Cerebellar nuclear complex (tissue), 1 donor: ENCODE results near the gene LSM8.
"Not testable (repeated sequence)": the region's sequence is repeated elsewhere in the genome, so short reads cannot be mapped to it uniquely, and the experiment has no call there.

Source experiments
- DNase-seq, 2 experiments: peaks; one replicate each; lab custom pipeline; 2025; lab: John Stamatoyannopoulos, UW

Gene LSM8

DNA sequence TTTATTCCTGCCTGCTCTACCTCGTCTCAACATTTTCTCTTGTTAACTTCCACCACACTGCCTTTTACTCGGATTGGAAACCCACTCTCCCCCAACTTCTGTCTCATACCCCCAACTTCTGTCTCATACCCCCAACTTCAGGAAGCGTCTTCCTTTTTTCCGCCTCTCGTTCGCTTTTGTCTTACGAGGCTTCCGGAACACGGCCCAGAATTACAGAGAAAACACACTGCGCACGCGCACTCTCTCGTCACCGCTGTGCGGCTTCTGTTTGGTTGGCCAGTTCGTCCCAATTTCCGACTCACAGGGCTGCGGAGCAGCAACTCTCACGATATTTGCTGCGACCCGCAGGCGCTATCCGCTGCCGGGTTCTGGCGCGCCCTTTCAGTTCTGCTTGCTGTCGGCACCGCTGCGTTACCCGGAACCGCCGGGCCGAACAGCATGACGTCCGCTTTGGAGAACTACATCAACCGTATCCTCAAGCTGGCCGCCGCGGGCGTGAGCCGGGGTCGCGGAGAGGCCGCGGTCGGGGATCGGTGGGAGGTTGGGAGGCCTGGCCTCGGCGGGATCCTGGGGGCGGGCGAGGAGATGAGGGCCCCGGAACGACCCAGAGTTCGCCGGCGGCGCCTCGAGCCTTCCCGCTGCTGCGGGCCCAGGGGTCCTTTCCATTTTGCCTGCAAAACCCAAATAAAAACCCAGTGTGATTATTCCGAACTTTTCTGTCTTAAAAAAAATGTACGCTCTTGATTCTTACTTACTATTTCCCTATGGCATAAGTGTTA lies at the start of gene LSM8:
Gene LSM8, plus strand, starts transcription at position 379 of the 779 bp plus-strand sequence. Its CDS starts 60 bp downstream, at position 439.
- peak; percentile 29 to 79 for DNase-seq

DNA sequence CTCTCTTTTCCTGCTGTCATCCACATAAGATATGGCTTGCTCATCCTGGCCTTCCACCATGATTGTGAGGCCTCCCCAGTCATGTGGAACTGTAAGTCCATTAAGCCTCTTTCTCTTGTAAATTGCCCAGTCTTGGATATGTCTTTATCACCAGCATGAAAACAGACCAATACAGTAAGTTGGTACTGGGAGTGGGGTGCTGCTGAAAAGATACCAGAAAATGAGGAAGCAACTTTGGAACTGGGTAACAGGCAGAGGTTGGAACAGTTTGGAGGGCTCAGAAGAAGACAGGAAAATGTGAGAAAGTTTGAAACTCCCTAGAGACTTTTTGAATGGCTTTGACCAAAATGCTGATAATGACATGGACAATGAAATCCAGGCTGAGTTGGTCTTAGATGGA lies 49.5 kb upstream of the LSM8 start:
- not testable (repeated sequence) for DNase-seq

GRCh38 chr7:118140468-118140867 lies 43.5 kb upstream of the LSM8 start:
- no peak for DNase-seq

GRCh38 chr7:118142012-118142411 lies 42.0 kb upstream of the LSM8 start:
- DNase-seq = no peak

GRCh38 chr7:118148930-118149329 lies 35.0 kb upstream of the LSM8 start:
- DNase-seq = no peak

DNA sequence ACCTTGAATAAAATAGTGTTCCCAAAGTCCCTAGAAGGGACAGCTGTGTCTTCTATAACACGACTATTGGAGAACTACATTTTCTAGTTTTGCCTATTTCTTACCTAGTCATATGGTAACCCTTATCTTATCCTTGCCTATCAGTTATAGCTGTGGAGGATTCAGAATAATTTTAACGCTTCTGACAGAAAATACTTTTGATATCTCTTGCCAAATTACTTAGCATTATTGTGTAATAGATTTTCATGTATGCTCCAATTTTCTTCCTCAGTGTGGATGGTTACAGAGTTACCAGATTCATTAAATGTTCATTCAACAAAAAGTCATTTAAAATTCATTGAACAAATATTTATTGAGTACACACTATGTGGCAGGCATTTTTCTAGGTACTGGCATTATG lies 34.6 kb upstream of the LSM8 start:
- no peak for DNase-seq

DNA sequence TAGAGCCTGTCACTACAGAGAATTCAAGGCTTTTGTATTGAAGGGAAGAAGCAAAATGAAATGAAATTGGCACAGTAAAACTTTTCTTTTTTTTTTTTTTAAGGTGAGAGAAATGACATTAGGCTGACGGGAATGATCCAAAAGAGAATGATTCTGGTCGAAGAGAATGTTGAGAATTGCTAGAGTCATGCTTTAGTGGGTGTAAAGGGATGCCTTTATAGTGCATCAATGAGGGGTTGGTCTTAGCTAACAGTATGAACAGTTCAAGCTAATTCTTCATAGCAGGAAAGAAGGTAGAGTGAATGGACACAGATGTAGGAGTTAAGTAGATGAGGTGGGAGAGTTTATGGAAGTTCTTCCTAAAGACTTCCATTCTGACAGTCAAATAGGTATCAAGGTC lies 32.3 kb upstream of the LSM8 start:
- DNase-seq = no peak

DNA sequence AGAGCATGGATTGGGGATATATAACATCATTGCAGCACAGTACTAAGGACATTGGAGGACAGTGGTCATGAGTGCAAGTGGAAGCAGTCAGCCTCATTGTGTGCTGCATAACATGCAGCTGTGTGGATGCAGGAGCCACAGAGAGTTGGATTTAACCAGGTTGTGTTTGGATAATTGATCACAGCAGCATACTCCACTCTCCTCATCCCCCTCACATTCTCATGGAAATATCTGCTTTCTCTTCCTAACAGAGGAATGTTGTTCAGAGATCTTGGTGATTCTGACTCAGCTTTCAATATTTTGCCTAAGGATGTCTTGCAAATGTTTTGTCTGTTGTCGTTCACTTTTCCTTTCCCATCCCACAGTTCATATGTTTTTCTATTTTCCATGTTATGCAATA lies 31.8 kb upstream of the LSM8 start:
- no peak for DNase-seq

DNA sequence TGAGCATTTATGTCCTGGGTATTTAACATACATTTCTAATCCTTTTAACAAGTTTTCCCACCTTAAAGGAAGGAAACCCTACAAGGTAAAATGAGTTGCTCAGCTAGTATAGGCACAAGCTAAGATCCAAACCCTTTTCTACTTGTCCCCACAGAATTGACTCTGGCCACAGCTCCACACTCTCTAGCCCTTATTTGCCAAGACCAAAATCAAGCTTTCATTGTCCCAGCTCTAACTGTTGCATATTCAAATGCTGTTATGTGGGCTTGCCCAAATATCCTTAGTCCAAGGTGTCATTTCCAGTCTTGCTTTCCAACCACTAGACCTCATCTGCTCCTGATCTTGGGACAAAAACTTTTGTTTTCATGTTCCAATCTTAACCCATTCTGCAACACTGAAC lies 31.3 kb upstream of the LSM8 start:
- no peak for DNase-seq

- no peak for DNase-seq
Measured at GRCh38 chr7:118153551-118154177, 30.3 kb upstream of the LSM8 start.

GRCh38 chr7:118158766-118159165 lies 25.2 kb upstream of the LSM8 start:
- no peak for DNase-seq

DNA sequence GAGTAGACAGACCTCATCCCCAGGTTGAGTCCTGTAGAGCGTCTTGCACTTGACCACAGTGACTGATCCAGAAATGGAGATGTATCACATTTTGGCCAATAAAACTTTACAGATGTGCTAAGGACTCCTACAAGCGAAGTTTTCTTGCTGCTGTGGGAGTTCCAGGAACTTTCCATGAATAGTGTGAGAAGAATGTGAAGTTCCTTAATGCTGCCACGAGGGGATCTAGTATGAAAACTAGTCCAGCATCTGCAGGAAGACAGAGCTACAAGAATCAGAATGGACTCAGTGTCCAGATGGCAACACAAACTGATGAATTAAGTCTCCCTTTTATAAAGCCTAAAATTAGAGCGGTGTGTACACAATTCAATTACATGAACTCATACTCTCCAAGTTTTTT lies 14.8 kb upstream of the LSM8 start:
- DNase-seq = no peak

GRCh38 chr7:118175740-118176139 lies 8.2 kb upstream of the LSM8 start:
- DNase-seq = no peak

DNA sequence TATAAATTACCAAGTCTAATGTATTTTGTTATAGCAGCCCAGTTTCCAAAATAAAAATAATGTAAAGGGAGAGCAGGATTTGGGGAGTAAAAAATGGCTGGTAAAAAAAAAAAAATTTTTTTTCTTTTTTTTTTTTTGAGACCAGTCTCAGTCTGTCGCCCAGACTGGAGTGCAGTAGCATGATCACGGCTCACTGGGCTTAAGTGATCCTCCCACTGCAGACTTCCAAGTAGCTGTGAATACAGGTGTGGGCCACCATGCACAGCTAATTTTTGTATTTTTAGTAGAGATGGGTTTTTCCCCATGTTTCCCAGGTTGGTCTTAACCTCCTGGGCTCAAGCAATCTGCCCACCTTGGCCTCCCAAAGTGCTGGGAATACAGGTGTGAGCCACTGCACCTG lies 4.8 kb upstream of the LSM8 start:
- no peak for DNase-seq

DNA sequence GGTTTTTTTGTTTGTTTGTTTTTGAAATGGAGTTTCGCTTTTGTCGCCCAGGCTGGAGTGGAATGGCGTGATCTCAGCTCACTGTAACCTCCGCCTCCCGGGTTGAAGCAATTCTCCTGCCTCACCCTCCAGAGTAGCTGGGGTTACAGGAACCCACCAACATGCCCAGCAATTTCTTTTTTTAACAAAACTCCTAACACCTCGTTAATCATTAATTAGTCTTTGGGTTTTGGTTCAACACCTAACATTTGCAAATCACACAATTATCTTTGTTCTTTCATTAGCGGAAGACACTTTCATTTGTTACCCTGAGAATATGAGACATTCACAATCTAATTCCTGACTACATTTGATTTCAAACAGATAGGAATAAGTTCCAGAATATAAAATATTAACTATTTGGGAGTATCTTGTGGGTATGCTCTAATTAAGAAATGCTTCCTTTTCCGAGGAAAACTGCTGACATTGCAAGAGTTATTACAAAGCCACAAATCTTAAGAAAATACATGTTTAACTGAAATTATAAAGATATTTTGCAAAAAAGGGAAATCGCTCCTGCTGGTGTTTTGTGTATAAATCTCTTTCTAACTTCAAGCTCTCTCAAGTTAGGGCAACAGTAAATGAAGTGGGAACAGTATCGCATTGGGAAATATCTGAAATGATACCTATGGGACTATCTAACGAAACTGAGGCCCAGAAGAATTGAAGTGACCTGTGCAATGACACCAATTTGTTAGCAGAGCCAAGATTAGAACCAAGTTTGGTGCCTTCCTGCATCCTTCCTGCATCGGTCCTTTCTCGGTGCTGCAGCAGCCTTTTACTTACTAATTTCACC lies 1.2 kb upstream of the LSM8 start:
- DNase-seq = no peak

DNA sequence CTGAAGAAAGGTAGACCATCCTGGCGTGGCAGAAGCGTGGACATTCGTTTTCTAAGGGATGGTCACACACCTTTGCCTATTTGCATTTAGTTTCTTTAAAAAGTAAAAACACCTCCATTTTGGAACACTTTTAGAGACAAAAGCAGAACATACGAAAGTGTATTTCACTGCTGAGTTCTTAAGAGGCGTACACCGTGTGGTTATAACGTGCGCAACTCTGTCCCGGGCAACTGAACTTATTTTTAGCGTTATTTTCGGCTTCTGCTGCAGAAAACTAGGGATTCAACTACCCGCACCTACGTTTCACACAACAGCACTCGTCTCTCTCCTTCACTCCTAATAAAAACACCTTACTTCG lies 557 bp upstream of the LSM8 start:
- DNase-seq = no peak

DNA sequence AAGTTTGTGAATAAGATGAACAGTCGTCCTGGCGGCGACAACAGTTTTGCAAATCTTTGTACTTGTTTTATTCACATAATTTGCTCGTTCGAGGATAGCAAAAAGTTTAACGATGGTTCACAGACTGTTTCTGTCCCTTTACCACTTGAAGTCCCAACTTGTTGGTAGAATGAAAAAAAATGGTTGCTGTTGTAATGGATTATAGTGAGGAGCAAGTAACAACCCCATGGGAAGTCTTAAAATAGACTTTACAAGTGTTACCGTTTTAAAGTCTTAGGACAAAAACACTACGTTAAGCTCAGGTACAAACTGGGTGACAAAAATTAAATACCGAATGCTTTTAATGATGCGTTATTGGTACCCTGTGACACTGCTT lies 589 bp downstream of the LSM8 start:
- DNase-seq = no peak

DNA sequence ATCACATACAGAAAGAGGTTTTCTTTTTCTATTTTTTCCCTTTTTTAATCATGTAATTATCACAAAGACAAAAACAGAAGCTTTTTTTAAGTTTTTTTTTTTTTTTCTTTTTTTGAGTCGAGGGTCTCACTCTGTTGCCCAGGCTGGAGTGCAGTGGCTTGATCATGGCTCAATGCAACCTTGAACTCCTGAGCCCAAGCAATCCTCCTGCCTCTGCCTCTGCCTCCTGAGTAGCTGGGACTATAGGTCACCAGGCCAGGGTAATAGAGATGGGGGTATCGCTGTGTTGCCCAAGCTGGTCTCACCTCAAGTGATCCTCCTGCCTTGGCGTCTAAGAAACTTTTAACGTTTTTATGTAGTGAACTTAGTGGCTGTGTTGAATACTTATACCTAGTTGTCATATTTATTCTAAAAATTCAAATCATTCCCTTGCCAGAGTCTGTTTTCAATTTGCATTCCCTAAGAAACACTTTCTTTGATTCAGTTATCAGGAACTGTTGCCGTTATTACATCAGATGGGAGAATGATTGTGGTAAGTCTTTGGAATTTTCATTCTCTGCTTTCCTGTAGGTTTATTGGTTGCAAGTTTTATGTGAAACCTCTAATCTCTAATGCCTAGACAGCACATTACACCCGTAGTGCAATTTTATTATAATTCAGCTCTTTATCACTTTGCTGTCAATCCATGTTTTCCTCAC lies 1.3 kb downstream of the LSM8 start:
- DNase-seq = no peak

GRCh38 chr7:118186501-118186900 lies 2.5 kb downstream of the LSM8 start:
- no peak for DNase-seq

DNA sequence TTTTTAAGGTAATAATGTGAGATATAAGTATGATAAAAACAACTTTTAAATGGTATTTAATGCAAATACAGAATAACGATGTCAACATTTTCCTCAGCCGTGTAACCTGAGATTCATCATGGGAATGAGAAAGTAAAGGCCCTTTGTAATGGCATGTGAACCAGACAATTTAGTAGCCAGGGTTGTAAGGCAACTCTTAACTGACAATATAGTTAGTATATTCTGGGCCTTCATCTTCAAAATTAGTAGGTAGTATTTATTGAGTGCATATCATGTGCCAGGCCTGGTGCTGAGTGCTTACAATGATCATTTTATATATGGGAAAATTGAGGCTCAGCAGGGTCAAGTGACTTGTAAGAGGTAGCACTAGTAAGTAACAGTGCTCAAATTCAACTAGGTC lies 10.6 kb downstream of the LSM8 start:
- DNase-seq = no peak

- DNase-seq = no peak
Measured at GRCh38 chr7:118195837-118196474, 12.0 kb downstream of the LSM8 start.

DNA sequence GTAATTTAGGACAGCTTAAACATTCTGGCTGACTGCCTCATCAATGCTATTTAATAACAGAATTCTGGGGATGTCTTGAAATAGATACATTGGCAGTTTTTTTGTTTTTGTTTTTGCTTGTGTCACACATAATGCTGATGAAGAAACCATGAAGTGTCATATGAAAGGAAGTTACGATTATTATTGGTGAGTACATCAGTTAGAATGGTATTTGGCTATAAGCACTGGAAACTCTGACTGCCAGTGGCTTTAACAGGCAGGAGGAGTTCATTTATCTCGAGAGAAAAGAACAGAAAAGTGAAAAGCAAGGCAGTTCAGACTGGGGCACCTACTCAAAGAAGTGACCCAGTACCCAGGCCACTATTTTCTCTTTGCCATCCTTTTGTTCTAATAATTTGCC lies 18.1 kb downstream of the LSM8 start:
- DNase-seq = no peak
